GM12874 (cell line): ENCODE data around the gene CLDN7.
A peak's percentile ranks its signal among the peaks of the same experiment; 100 is the strongest.

ENCODE experiments used
- TF ChIP-seq, protein P1 (sequence below): IDR thresholded peaks from 2 replicates; pipeline ENCODE4 v1.5.1; 2011; ENCODE audit warnings: low read depth, mild to moderate bottlenecking, control low read depth, low read length, moderate library complexity; ENCODE audit not compliant: insufficient read depth

Gene CLDN7

GRCh38 chr17:7262192-7262934 lies at the start of gene CLDN7:
TSS of gene CLDN7 (minus strand) at chr17:7262478. CDS start at chr17:7262043, 435 bp downstream.
- TF ChIP-seq, protein P1, sequence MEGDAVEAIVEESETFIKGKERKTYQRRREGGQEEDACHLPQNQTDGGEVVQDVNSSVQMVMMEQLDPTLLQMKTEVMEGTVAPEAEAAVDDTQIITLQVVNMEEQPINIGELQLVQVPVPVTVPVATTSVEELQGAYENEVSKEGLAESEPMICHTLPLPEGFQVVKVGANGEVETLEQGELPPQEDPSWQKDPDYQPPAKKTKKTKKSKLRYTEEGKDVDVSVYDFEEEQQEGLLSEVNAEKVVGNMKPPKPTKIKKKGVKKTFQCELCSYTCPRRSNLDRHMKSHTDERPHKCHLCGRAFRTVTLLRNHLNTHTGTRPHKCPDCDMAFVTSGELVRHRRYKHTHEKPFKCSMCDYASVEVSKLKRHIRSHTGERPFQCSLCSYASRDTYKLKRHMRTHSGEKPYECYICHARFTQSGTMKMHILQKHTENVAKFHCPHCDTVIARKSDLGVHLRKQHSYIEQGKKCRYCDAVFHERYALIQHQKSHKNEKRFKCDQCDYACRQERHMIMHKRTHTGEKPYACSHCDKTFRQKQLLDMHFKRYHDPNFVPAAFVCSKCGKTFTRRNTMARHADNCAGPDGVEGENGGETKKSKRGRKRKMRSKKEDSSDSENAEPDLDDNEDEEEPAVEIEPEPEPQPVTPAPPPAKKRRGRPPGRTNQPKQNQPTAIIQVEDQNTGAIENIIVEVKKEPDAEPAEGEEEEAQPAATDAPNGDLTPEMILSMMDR, result no peak

DNA sequence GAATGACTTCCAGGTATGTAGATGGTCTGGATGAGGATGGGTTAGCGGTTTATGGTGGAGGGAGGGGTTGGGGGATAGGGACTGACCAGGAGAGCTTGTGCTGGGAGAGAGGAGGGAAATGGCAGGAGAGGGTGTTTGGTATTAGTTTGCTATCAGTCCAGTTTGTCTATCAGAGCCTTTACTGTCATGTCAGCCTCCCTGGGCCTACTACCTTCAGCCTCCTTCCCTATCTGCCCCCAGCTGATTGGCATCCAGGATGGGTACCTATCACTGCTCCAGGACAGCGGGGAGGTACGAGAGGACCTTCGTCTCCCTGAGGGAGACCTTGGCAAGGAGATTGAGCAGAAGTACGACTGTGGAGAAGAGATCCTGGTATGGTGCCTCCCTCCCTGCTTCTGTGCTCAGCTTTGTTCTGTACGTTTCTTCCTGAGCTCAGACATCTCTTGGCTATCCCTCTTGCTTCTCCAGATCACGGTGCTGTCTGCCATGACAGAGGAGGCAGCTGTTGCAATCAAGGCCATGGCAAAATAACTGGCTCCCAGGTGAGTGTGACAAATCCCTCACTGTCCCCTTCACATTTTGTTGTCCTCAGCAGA lies 48.9 kb upstream of the CLDN7 start:
- TF ChIP-seq, protein P1, result no peak

DNA sequence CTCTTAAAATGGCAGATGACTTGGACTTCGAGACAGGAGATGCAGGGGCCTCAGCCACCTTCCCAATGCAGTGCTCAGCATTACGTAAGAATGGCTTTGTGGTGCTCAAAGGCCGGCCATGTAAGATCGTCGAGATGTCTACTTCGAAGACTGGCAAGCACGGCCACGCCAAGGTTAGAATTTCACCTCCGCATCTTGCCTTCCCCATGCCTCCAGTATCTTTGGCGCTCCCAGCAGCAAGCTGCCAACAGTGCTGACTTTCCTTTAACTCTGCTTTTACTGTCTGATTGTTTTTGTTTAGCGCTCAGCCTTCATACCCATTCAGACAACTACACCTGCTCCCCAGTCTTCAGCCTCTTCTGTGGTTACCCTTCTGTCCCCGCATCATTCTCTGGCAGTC lies 47.4 kb upstream of the CLDN7 start:
- TF ChIP-seq, protein P1, result no peak

GRCh38 chr17:7308625-7309433 lies 46.6 kb upstream of the CLDN7 start:
- TF ChIP-seq, protein P1, result no peak

GRCh38 chr17:7307686-7308624 lies 45.7 kb upstream of the CLDN7 start:
- TF ChIP-seq, protein P1, result peak; percentile 5; the same call in 1 of the 2 replicates

DNA sequence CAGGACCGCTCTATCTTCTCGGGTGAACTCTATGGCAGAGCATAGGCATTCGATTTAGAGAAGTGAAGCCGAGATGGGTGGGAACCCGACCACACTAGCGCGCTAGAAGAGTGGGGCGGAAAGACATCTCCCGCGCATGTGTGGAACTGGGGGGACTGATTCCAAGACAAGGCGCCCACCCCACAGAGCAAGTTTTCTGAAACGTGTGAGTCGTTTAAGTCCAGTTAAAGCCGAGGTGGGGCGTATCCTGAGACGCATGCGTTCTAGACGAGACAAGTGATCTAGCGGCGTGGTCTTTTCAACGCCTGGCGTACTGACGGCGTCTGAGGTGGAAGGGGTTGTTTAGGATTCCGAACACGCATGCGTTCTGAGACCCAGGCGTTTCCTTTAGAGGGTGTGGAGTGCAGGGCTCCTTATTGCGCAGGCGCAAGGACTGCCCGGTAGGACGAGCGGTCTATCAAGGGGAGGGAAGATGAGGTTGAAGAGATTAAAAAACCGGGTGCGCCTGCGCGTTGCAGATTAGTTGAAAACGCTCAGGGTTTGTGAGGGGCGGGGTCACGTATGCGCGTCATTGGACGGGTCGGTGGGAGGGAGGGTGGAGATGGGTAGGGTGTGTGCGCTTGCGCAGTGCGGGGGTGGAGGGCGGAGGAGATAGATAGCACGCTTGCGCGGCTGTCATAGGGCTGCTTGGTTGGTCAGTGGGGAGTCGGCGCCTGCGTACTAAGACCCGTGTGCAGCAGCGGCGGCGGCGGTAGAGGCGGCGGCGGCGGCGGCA lies 44.8 kb upstream of the CLDN7 start, which contains the start of gene EIF5A:
Gene EIF5A (plus strand): TSS at position 718 of the 775 bp plus-strand sequence. CDS start 2,008 bp downstream, outside the sequence.
- TF ChIP-seq, protein P1, result no peak
